ENCODE results near the gene PIK3R5. TPM values are rescaled to one million over a fixed set of nuclear protein-coding genes. Genes with fewer than 3 reads are reported as not detected.
A peak's percentile ranks its signal among the peaks of the same experiment; 100 is the strongest.

PIK3R5 gene
- total and polyA plus RNA-seq, 7 donors = 0.20 to 2.9 (median 1.1) TPM

GRCh38 chr17:9003355-9004131 is 38.0 kb upstream of the PIK3R5 start:
- ATAC-seq (no peak), DNase-seq (no peak)
- peak overlapping the region; percentile 56 for H3K4me3 ChIP-seq
- TF ChIP-seq CTCF (IDR thresholded peaks at IDR 0.05) = no peak
- H3K36me3 ChIP-seq (ENCODE audit: insufficient read depth in 1 of 2, low read depth in 1 of 2) = no peaks in the 10 kb centered on the region
- no peaks in the 10 kb centered on the region for H3K4me1 ChIP-seq
- intact Hi-C loops (cut with DNase I) = loop anchor here in 1 of 2 donors (10.0 kb wide), 1 partner anchor 271 kb away; no protein-coding TSS in a partner anchor
- 2 to 3% (median 3%) methylated on average over 57 to 90 of the region's 90 CpGs for WGBS, 3 donors
- H3K9me3 ChIP-seq = no peaks in the 10 kb centered on the region
- no peak overlapping the region for H3K27ac ChIP-seq
- H3K27me3 ChIP-seq (ENCODE audit: insufficient read depth in 3 of 3, low read length in 2 of 3) = peaks cover 0 to 71% (median 21%) of the 10 kb centered on the region in 3 donors

DNA sequence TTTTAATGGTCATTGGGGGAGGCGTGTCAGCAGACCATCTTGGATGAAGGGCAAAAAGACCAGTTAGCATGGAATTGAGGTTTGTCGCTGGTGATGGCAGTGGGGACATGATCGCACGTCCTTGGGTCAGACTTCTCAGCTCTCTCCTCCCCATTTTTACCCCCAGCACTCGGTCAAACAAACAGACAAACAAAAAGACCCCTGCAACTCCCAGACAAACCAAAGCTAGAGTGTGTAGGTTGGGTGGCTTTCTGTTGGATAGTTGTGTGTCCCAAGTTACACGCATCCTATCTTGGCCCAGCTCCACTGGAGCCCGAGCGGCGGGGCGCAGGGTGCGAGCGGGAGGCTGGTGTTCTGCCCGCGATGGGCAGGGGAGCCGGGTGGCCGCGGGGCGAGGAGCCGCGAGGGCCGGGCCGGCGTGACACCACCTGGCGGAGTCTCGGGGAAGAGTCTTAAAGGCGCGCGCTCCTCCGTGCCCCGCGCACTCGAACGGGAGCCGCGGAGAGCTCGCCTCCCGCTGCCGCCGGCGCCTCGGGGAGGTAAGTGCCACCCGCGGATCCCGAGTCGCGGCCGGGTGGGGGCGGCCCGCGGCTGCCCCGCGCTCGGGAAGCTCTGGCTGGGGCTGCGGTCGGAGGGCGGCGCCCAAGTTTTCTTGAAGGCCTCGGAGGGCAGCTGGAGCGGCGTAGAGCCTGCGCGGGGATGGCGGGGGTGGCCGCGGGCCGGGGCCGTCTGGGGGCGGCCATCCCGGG is 37.3 kb upstream of the PIK3R5 start:
- no peaks in the 10 kb centered on the region for H3K4me1 ChIP-seq
- intact Hi-C loops (cut with DNase I) = loop anchor here in 1 of 2 donors (10.0 kb wide), 1 partner anchor 272 kb away; no protein-coding TSS in a partner anchor
- 4 to 6% (median 4%) methylated on average over 46 to 69 of the region's 69 CpGs for WGBS, 3 donors
- peaks cover 0 to 71% (median 21%) of the 10 kb centered on the region in 3 donors for H3K27me3 ChIP-seq (ENCODE audit: insufficient read depth in 3 of 3, low read length in 2 of 3)
- H3K36me3 ChIP-seq (ENCODE audit: insufficient read depth in 1 of 2, low read depth in 1 of 2) = no peaks in the 10 kb centered on the region
- peak overlapping the region; percentile 56 for H3K4me3 ChIP-seq
- H3K27ac ChIP-seq = no peak overlapping the region
- DNase-seq (peak in 1 of 2 donors; percentile 27), ATAC-seq (peak in 2 of 4 donors; percentile 28 to 40)
- no peak for TF ChIP-seq CTCF (IDR thresholded peaks at IDR 0.05)
- no peaks in the 10 kb centered on the region for H3K9me3 ChIP-seq

- no peak overlapping the region for H3K4me3 ChIP-seq
- intact Hi-C loops (cut with DNase I) = loop anchor here in 1 of 2 donors (10.0 kb wide), 1 partner anchor 273 kb away; no protein-coding TSS in a partner anchor
- WGBS, 3 donors = 56 to 68% (median 60%) methylated on average over 15 of the region's 15 CpGs
- H3K9me3 ChIP-seq = no peaks in the 10 kb centered on the region
- DNase-seq (no peak), ATAC-seq (no peak)
- TF ChIP-seq CTCF (IDR thresholded peaks at IDR 0.05) = no peak
- no peaks in the 10 kb centered on the region for H3K4me1 ChIP-seq
- no peak overlapping the region for H3K27ac ChIP-seq
- H3K27me3 ChIP-seq (ENCODE audit: insufficient read depth in 3 of 3, low read length in 2 of 3) = peaks cover 0 to 67% (median 21%) of the 10 kb centered on the region in 3 donors
- H3K36me3 ChIP-seq (ENCODE audit: insufficient read depth in 1 of 2, low read depth in 1 of 2) = no peaks in the 10 kb centered on the region
Measured at GRCh38 chr17:9002227-9002605, 36.7 kb upstream of the PIK3R5 start.

DNA sequence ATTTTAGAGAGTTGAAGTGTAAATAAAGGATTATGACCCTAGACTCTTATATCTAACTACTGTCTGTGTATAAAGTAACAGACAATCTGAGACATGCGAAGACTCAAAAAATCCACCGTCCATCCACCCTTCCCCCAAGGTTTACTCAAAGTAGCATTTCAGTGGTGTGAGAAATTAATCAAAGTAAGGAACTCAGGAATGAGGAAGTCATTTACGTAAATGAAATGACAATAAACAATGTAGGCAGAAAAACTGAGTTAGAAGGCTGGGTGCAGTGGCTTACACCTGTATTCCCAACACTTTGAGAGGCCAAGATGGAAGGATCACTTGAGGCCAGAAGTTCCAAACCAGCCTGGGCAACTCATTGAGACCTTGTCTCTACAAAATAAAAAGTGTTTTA is 36.1 kb upstream of the PIK3R5 start:
- Histone ChIP-seq H3K27me3 (ENCODE audit: insufficient read depth in 3 of 3, low read length in 2 of 3) (peaks cover 0 to 61% (median 19%) of the 10 kb centered on the region in 3 donors), H3K4me1 (no peaks in the 10 kb centered on the region), H3K27ac (no peak overlapping the region), H3K4me3 (no peak overlapping the region), H3K36me3 (ENCODE audit: insufficient read depth in 1 of 2, low read depth in 1 of 2) (no peaks in the 10 kb centered on the region), H3K9me3 (no peaks in the 10 kb centered on the region)
- DNase-seq (no peak), ATAC-seq (no peak)
- intact Hi-C loops (cut with DNase I) = loop anchor here in 1 of 2 donors (10.0 kb wide), 1 partner anchor 273 kb away; no protein-coding TSS in a partner anchor
- 83 to 86% (median 84%) methylated on average over 3 of the region's 3 CpGs for WGBS, 3 donors
- TF ChIP-seq CTCF (IDR thresholded peaks at IDR 0.05) = no peak

Measured in psoas muscle (tissue), 8 donors.